Left lung (tissue), 10 donors: ENCODE measurements around the gene LHFPL3. TPM values are rescaled to one million over a fixed set of nuclear protein-coding genes. Genes with fewer than 3 reads are reported as not detected.

ENCODE experiments used
- ATAC-seq: fragments of 200-7000 bp; cut with Tn5 transposase; one replicate; pipeline ENCODE4 v1.9.1; 2020; ENCODE audit warnings: moderate library complexity
- DNase-seq, 4 donors: peaks; one replicate each; pipeline ENCODE4 v3.0.0-alpha.2; 2013 to 2020
- H3K27ac ChIP-seq, 2 donors: fragments of 200-600 bp; sonication (generic) in 1 of 2; one replicate each; pipeline versions ENCODE4 v1.5.0 to v1.8.0; 2020 to 2021
- H3K27me3 ChIP-seq, 2 donors: fragments of 200-600 bp; sonication (generic) in 1 of 2; one replicate each; pipeline versions ENCODE4 v1.5.0 to v1.8.0; 2020 to 2021
- H3K36me3 ChIP-seq, 2 donors: fragments of 200-600 bp; sonication (generic) in 1 of 2; one replicate each; pipeline versions ENCODE4 v1.5.0 to v1.8.0; 2020 to 2021
- H3K4me1 ChIP-seq, 2 donors: fragments of 200-600 bp; one replicate each; pipeline ENCODE4 v1.8.0; 2021
- H3K4me3 ChIP-seq, 2 donors: fragments of 200-600 bp; sonication (generic) in 1 of 2; one replicate each; pipeline versions ENCODE4 v1.5.0 to v1.8.0; 2020 to 2021; ENCODE audit warnings: mild to moderate bottlenecking in 1 of 2
- H3K9me3 ChIP-seq, 2 donors: fragments of 200-600 bp; sonication (generic) in 1 of 2; one replicate each; pipeline versions ENCODE4 v1.5.0 to v1.8.0; 2020 to 2021
- intact Hi-C, 2 donors: fragments of 100-400 bp; cut with DNase I; formaldehyde crosslinking; loops; one replicate each; pipeline versions ENCODE4 v1.11.2 to v1.14.2; 2022
- polyA plus RNA-seq, 6 donors: library from polyadenylated mRNA; unstranded; fragments of 120-200 nt; gene quantifications; one replicate each; pipeline ENCODE4 v1.2.1, GENCODE V29; 2013; ENCODE audit not compliant: insufficient read length in 6 of 6
- total RNA-seq, 2 donors: library from RNA; stranded (reverse); fragmentation: NEBNext Ultra II Directional; extraction: Animal tissue kit (Norgen Biotek cat#: 25700); gene quantifications; one replicate each; pipeline ENCODE4 v1.2.1, GENCODE V29; 2021
- TF ChIP-seq, protein P1 (sequence below), 2 donors: fragments of 200-600 bp; sonication (generic) in 1 of 2; IDR thresholded peaks; one replicate each; pipeline versions ENCODE4 v1.5.0 to v1.8.0; 2021; ENCODE audit warnings: antibody characterized with exemption in 2 of 2
- donor health status: DM: no; HTN: yes; CAD: no.
- donor health status: DM: no; HTN: no; CAD: no.

The LHFPL3 gene
- total and polyA plus RNA-seq, 8 donors, result 1.0 to 3.7 (median 2.5) TPM; not detected in 2

- ATAC-seq (no peak), DNase-seq (no peak)
- H3K27ac ChIP-seq, result peak overlapping the region; percentile 30 to 55
- no peak overlapping the region for H3K4me3 ChIP-seq
- peaks cover 9 to 39% of the 10 kb centered on the region in 2 donors for H3K4me1 ChIP-seq
- no peaks in the 10 kb centered on the region for H3K27me3 ChIP-seq
- intact Hi-C loops, result no loop called here
- TF ChIP-seq, protein P1, sequence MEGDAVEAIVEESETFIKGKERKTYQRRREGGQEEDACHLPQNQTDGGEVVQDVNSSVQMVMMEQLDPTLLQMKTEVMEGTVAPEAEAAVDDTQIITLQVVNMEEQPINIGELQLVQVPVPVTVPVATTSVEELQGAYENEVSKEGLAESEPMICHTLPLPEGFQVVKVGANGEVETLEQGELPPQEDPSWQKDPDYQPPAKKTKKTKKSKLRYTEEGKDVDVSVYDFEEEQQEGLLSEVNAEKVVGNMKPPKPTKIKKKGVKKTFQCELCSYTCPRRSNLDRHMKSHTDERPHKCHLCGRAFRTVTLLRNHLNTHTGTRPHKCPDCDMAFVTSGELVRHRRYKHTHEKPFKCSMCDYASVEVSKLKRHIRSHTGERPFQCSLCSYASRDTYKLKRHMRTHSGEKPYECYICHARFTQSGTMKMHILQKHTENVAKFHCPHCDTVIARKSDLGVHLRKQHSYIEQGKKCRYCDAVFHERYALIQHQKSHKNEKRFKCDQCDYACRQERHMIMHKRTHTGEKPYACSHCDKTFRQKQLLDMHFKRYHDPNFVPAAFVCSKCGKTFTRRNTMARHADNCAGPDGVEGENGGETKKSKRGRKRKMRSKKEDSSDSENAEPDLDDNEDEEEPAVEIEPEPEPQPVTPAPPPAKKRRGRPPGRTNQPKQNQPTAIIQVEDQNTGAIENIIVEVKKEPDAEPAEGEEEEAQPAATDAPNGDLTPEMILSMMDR (IDR thresholded peaks at IDR 0.05), result no peak
- H3K36me3 ChIP-seq, result no peaks in the 10 kb centered on the region
- no peaks in the 10 kb centered on the region for H3K9me3 ChIP-seq
Measured at GRCh38 chr7:104950754-104951153, 622.4 kb downstream of the LHFPL3 start.

GRCh38 chr7:104951546-104951945 lies 623.1 kb downstream of the LHFPL3 start:
- no peaks in the 10 kb centered on the region for H3K9me3 ChIP-seq
- H3K27me3 ChIP-seq, result no peaks in the 10 kb centered on the region
- no peak for DNase-seq
- TF ChIP-seq, protein P1 (IDR thresholded peaks at IDR 0.05), result no peak
- ATAC-seq, result peak; percentile 28
- H3K36me3 ChIP-seq, result no peaks in the 10 kb centered on the region
- peaks cover 3 to 37% of the 10 kb centered on the region in 2 donors for H3K4me1 ChIP-seq
- H3K4me3 ChIP-seq, result no peak overlapping the region
- intact Hi-C loops, result no loop called here
- peak overlapping the region; percentile 30 to 55 for H3K27ac ChIP-seq

GRCh38 chr7:104955276-104955675 lies 626.9 kb downstream of the LHFPL3 start:
- ATAC-seq, result peak; percentile 55

More at GRCh38 chr7:104955276-104955675, 626.9 kb downstream of the LHFPL3 start:
- Histone ChIP-seq H3K36me3 (no peaks in the 10 kb centered on the region), H3K27ac (peak overlapping the region in 1 of 2 donors; percentile 7), H3K9me3 (no peaks in the 10 kb centered on the region), H3K4me3 (no peak overlapping the region), H3K27me3 (no peaks in the 10 kb centered on the region), H3K4me1 (peaks cover 3 to 41% of the 10 kb centered on the region in 2 donors)
- DNase-seq, result no peak
- TF ChIP-seq, protein P1 (IDR thresholded peaks at IDR 0.05), result no peak
- intact Hi-C loops, result no loop called here

Other genes starting within 250 kb of the LHFPL3 start
- 10 to 100 TPM; 14.4 to 19.2 TPM for gene ORC5, start 120.6 kb upstream of the LHFPL3 start, total RNA-seq
- 10 to 100 TPM; 23.5 to 29.4 (median 25.7) TPM for gene ORC5, start 120.6 kb upstream of the LHFPL3 start, polyA plus RNA-seq